Neural progenitor cell (in vitro differentiated cells): ENCODE data around the gene TANC1. TPM values are rescaled to one million over a fixed set of nuclear protein-coding genes. Genes with fewer than 3 reads are reported as not detected.
A peak's percentile ranks its signal among the peaks of the same experiment; 100 is the strongest.

Source experiments
- DNase-seq: peaks from one replicate; pipeline ENCODE4 v3.0.0-alpha.2; 2016; ENCODE audit warnings: low spot score
- H2AFZ ChIP-seq: fragments of 200-600 bp; sonication (generic); replicated peaks from 2 replicates; pipeline ENCODE4 v1.6.1; 2016; ENCODE audit warnings: antibody characterized with exemption
- H3F3A ChIP-seq: fragments of 200-600 bp; sonication (generic); 2 replicates; pipeline ENCODE4 v1.6.1; 2016; ENCODE audit warnings: antibody characterized with exemption, low read depth
- H3K27ac ChIP-seq: fragments of 200-600 bp; sonication (generic); 2 replicates; pipeline ENCODE4 v1.5.1; 2016; ENCODE audit warnings: mild to moderate bottlenecking
- H3K27me3 ChIP-seq: fragments of 200-600 bp; sonication (generic); 2 replicates; pipeline ENCODE4 v1.6.1; 2016; ENCODE audit warnings: mild to moderate bottlenecking, moderate library complexity
- H3K36me3 ChIP-seq: fragments of 200-600 bp; sonication (generic); 2 replicates; pipeline ENCODE4 v1.5.1; 2016
- H3K4me1 ChIP-seq: fragments of 200-600 bp; sonication (generic); 2 replicates; pipeline ENCODE4 v1.6.1; 2016; ENCODE audit warnings: mixed run types
- H3K4me2 ChIP-seq: fragments of 200-600 bp; sonication (generic); 2 replicates; pipeline ENCODE4 v1.6.1; 2016
- H3K4me3 ChIP-seq: fragments of 200-600 bp; sonication (generic); 2 replicates; pipeline ENCODE4 v1.5.1; 2016
- H3K79me2 ChIP-seq: fragments of 200-600 bp; sonication (generic); 2 replicates; pipeline ENCODE4 v1.6.1; 2016; ENCODE audit warnings: low read depth
- H3K9ac ChIP-seq: fragments of 200-600 bp; sonication (generic); 2 replicates; pipeline ENCODE4 v1.6.1; 2016
- H3K9me3 ChIP-seq: fragments of 200-600 bp; sonication (generic); 2 replicates; pipeline ENCODE4 v1.5.1; 2016; ENCODE audit warnings: low read depth
- H4K20me1 ChIP-seq: fragments of 200-600 bp; sonication (generic); 2 replicates; pipeline ENCODE4 v1.6.1; 2016; ENCODE audit warnings: low read depth
- H3K27ac Mint-ChIP-seq: 3 replicates; pipeline ENCODE4 v1.8.0; 2021; ENCODE audit warnings: mixed read lengths
- H3K27me3 Mint-ChIP-seq: 2 replicates; pipeline ENCODE4 v1.8.0; 2022; ENCODE audit warnings: low read depth, mild to moderate bottlenecking, inconsistent platforms, moderate library complexity, mixed read lengths; ENCODE audit not compliant: insufficient read depth
- H3K36me3 Mint-ChIP-seq: 3 replicates; pipeline ENCODE4 v1.8.0; 2021; ENCODE audit warnings: mixed read lengths
- H3K4me1 Mint-ChIP-seq: 3 replicates; pipeline ENCODE4 v1.8.0; 2021; ENCODE audit warnings: mixed read lengths
- H3K4me3 Mint-ChIP-seq: 3 replicates; pipeline ENCODE4 v1.8.0; 2021; ENCODE audit warnings: mild to moderate bottlenecking, moderate library complexity, mixed read lengths
- H3K9me3 Mint-ChIP-seq: 3 replicates; pipeline ENCODE4 v1.8.0; 2020; ENCODE audit warnings: mixed read lengths
- EZH2 ChIP-seq: fragments of 200-600 bp; sonication (generic); IDR thresholded peaks from 2 replicates; pipeline ENCODE4 v1.6.1; 2017; ENCODE audit warnings: antibody characterized with exemption, mild to moderate bottlenecking, moderate library complexity
- EZH2phosphoT487 ChIP-seq: fragments of 200-600 bp; sonication (generic); IDR thresholded peaks from 2 replicates; pipeline ENCODE4 v1.6.1; 2017; ENCODE audit warnings: antibody characterized with exemption
- total RNA-seq: library from RNA; depleted of rRNA; stranded (reverse); fragments of >200 nt; gene quantifications from 2 replicates; pipeline ENCODE4 v1.2.3, GENCODE V29; 2015; ENCODE audit warnings: low replicate concordance
- TF ChIP-seq, protein P1 (sequence below): fragments of 200-600 bp; sonication (generic); IDR thresholded peaks from 2 replicates; pipeline ENCODE4 v1.5.1; 2017; ENCODE audit warnings: antibody characterized with exemption, mild to moderate bottlenecking

TANC1 gene
- total RNA-seq, 1 donor from 2014 or later, result 11.9 TPM

DNA sequence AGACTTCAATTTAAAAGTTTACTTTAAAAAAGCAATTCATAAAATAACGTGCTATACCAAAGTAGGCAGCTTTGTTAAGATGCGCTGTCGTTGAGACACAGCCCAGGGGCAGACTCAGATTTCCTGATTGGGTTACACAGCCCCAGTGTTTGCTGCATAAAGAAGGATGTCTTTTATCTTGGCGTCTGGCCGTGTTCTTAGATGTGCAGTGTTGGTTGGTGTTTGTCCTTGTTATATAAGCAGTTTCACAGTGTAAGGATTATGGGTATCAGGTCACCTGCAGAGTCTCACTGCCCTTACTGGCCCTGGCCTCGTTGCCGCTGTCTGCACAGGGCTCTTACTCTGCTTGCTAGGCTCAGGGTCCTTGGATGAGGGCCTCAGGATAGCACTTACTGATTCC, 209.5 kb downstream of the TANC1 start:
- Mint-ChIP-seq H3K27ac (peak overlapping the region; percentile 48), H3K4me1 (peaks cover 22% of the 10 kb centered on the region), H3K9me3 (no peaks in the 10 kb centered on the region), H3K36me3 (peaks cover 23% of the 10 kb centered on the region), H3K4me3 (no peak overlapping the region), H3K27me3 (peaks cover 3% of the 10 kb centered on the region)
- Histone ChIP-seq H4K20me1 (no peaks in the 10 kb centered on the region), H3K79me2 (no peaks in the 10 kb centered on the region), H3K4me3 (no peak overlapping the region), H3K4me2 (no peak overlapping the region), H3F3A (no peaks in the 10 kb centered on the region), H3K9me3 (no peaks in the 10 kb centered on the region), H3K9ac (no peak overlapping the region), H3K36me3 (no peaks in the 10 kb centered on the region), H3K27ac (no peak overlapping the region), H3K27me3 (no peaks in the 10 kb centered on the region), H2AFZ (no peak overlapping the region), H3K4me1 (peaks cover 6% of the 10 kb centered on the region)
- TF ChIP-seq EZH2, result no peak
- TF ChIP-seq EZH2phosphoT487, result no peak
- TF ChIP-seq, protein P1, sequence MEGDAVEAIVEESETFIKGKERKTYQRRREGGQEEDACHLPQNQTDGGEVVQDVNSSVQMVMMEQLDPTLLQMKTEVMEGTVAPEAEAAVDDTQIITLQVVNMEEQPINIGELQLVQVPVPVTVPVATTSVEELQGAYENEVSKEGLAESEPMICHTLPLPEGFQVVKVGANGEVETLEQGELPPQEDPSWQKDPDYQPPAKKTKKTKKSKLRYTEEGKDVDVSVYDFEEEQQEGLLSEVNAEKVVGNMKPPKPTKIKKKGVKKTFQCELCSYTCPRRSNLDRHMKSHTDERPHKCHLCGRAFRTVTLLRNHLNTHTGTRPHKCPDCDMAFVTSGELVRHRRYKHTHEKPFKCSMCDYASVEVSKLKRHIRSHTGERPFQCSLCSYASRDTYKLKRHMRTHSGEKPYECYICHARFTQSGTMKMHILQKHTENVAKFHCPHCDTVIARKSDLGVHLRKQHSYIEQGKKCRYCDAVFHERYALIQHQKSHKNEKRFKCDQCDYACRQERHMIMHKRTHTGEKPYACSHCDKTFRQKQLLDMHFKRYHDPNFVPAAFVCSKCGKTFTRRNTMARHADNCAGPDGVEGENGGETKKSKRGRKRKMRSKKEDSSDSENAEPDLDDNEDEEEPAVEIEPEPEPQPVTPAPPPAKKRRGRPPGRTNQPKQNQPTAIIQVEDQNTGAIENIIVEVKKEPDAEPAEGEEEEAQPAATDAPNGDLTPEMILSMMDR, result no peak
- no peak for DNase-seq

DNA sequence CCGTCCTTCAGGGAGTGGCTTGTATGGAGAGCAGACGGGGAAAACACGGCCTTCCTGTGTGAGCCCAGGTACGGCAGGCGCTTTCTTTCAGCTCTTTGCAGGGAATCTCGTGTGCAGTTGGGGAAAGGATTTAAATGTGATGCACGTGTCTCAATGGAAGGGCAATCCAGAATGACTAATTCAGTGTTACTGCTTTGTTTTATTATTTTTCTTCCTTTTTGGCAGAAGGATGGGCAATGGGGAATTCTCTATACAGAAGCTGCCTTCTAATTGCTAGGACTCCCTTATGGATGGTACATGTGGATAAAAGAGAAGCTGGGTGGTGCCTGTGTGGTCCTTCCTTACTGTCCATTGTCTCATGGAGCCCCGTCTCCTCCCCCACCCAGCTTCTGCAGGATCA, 210.7 kb downstream of the TANC1 start:
- Histone ChIP-seq H3K4me2 (no peak overlapping the region), H3K9me3 (no peaks in the 10 kb centered on the region), H3K27ac (no peak overlapping the region), H3K9ac (no peak overlapping the region), H4K20me1 (no peaks in the 10 kb centered on the region), H3K36me3 (no peaks in the 10 kb centered on the region), H3K4me3 (no peak overlapping the region), H3K79me2 (no peaks in the 10 kb centered on the region), H3K27me3 (no peaks in the 10 kb centered on the region), H3F3A (no peaks in the 10 kb centered on the region), H3K4me1 (peaks cover 6% of the 10 kb centered on the region), H2AFZ (no peak overlapping the region)
- H3K4me3 Mint-ChIP-seq, result no peak overlapping the region
- H3K36me3 Mint-ChIP-seq, result peaks cover 28% of the 10 kb centered on the region
- H3K4me1 Mint-ChIP-seq, result peaks cover 22% of the 10 kb centered on the region
- TF ChIP-seq, protein P1, result no peak
- peak overlapping the region; percentile 39 for H3K27ac Mint-ChIP-seq
- DNase-seq, result no peak
- no peaks in the 10 kb centered on the region for H3K9me3 Mint-ChIP-seq
- H3K27me3 Mint-ChIP-seq, result peaks cover 6% of the 10 kb centered on the region

DNA sequence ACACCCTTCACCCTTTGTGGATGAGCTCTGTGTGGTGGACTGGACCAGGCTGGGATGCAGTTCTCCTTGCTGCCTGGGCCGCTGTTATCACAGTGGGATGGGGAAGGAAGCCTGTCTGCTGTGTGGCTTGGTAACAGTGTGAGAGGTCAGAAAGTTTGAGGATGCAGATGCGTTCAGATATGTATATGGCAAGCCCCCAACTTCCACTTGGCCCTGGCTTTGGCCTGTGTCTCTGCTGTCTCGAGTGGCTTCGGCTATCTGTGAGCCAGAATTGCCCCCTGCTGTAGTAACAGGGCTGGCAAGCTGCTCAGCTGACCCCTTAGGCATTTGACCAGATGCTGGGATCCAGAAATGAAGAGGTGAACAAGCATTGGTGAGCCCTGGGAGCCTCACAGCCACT, 211.3 kb downstream of the TANC1 start:
- Histone ChIP-seq H3F3A (no peaks in the 10 kb centered on the region), H3K4me1 (peaks cover 6% of the 10 kb centered on the region), H3K27ac (no peak overlapping the region), H3K9ac (no peak overlapping the region), H3K4me3 (no peak overlapping the region), H3K4me2 (no peak overlapping the region), H3K36me3 (no peaks in the 10 kb centered on the region), H4K20me1 (no peaks in the 10 kb centered on the region), H3K79me2 (no peaks in the 10 kb centered on the region), H2AFZ (no peak overlapping the region), H3K9me3 (no peaks in the 10 kb centered on the region), H3K27me3 (no peaks in the 10 kb centered on the region)
- H3K27ac Mint-ChIP-seq, result no peak overlapping the region
- H3K9me3 Mint-ChIP-seq, result no peaks in the 10 kb centered on the region
- no peak for DNase-seq
- peaks cover 22% of the 10 kb centered on the region for H3K4me1 Mint-ChIP-seq
- H3K36me3 Mint-ChIP-seq, result peaks cover 26% of the 10 kb centered on the region
- H3K27me3 Mint-ChIP-seq, result peaks cover 6% of the 10 kb centered on the region
- TF ChIP-seq EZH2 (no peak), EZH2phosphoT487 (no peak)
- TF ChIP-seq, protein P1, result no peak
- H3K4me3 Mint-ChIP-seq, result no peak overlapping the region
